Spleen (tissue), 11 donors: Measurements from ENCODE around the gene SCN8A. TPM values are rescaled to one million over a fixed set of nuclear protein-coding genes. Genes with fewer than 3 reads are reported as not detected.

Source experiments
- DNase-seq: peaks from one replicate; pipeline ENCODE4 v3.0.0-alpha.2; 2020
- H3K27ac ChIP-seq, 8 donors: fragments of 200-600 bp; sonication (generic) in 7 of 8; 1 replicate in 4 of 8; 2 replicates in 4 of 8; pipeline versions ENCODE4 v1.5.0 to v1.8.0; 2016 to 2021; ENCODE audit warnings: inconsistent platforms in 4 of 8, mild to moderate bottlenecking in 4 of 8, moderate library complexity in 1 of 8
- H3K27me3 ChIP-seq, 7 donors: fragments of 200-600 bp; sonication (generic) in 6 of 7; replicated peaks in 1 of 7; 1 replicate in 4 of 7; 2 replicates in 3 of 7; pipeline versions ENCODE4 v1.5.0 to v1.8.0; 2016 to 2021; ENCODE audit warnings: inconsistent platforms in 3 of 7, mild to moderate bottlenecking in 1 of 7
- H3K36me3 ChIP-seq, 6 donors: fragments of 200-600 bp; sonication (generic) in 5 of 6; 1 replicate in 4 of 6; 2 replicates in 2 of 6; pipeline versions ENCODE4 v1.5.0 to v1.8.0; 2016 to 2021; ENCODE audit warnings: inconsistent platforms in 2 of 6
- H3K4me1 ChIP-seq, 6 donors: fragments of 200-600 bp; sonication (generic) in 5 of 6; 1 replicate in 3 of 6; 2 replicates in 3 of 6; pipeline versions ENCODE4 v1.5.0 to v1.8.0; 2016 to 2021; ENCODE audit warnings: inconsistent platforms in 3 of 6
- H3K4me3 ChIP-seq, 8 donors: fragments of 200-600 bp; sonication (generic) in 7 of 8; 1 replicate in 4 of 8; 2 replicates in 4 of 8; pipeline versions ENCODE4 v1.5.0 to v1.8.0; 2016 to 2021; ENCODE audit warnings: inconsistent platforms in 4 of 8, mild to moderate bottlenecking in 4 of 8, moderate library complexity in 2 of 8
- H3K9me3 ChIP-seq, 8 donors: fragments of 200-600 bp; sonication (generic) in 7 of 8; 1 replicate in 4 of 8; 2 replicates in 4 of 8; pipeline versions ENCODE4 v1.5.0 to v1.8.0; 2016 to 2021; ENCODE audit warnings: inconsistent platforms in 4 of 8
- CTCF ChIP-seq, 11 experiments: fragments of 200-600 bp in 7 of 11; fragments of 450-650 bp in 4 of 11; sonication (generic) in 4 of 11; IDR thresholded peaks in 8 of 11; conservative IDR thresholded peaks in 3 of 11; 1 replicate in 7 of 11; 2 replicates in 4 of 11; pipeline versions ENCODE4 v1.4.0 to v1.8.0; 2016 to 2021; ENCODE audit warnings: antibody characterized with exemption in 11 of 11, inconsistent platforms in 4 of 11, mild to moderate bottlenecking in 1 of 11
- POLR2A ChIP-seq, 3 donors: fragments of 450-650 bp; IDR thresholded peaks; one replicate each; pipeline ENCODE4 v1.5.1; 2017; ENCODE audit warnings: antibody characterized with exemption in 3 of 3, mild to moderate bottlenecking in 1 of 3
- POLR2AphosphoS5 ChIP-seq, 3 donors: sonication (generic); formaldehyde crosslinking; IDR thresholded peaks; one replicate each; pipeline ENCODE4 v1.5.1; 2017; ENCODE audit warnings: antibody characterized with exemption in 3 of 3
- WGBS, 5 donors: extraction: QIAGEN DNeasy Blood & Tissue Kit in 3 of 5; methylation state at CpG; one replicate each; pipeline versions ENCODE4 v1.1.5 to v1.1.7; 2013 to 2018; 5-methylcytosine and 5-hydroxymethylcytosine counted together
- intact Hi-C: fragments of 100-400 bp; cut with DNase I; formaldehyde crosslinking; loops from one replicate; pipeline ENCODE4 v1.15.0; 2023; ENCODE audit warnings: low total_unique reads
- polyA plus RNA-seq, 3 donors: library from polyadenylated mRNA; stranded (reverse); fragments of 200-250 nt; gene quantifications; one replicate each; pipeline ENCODE4 v1.2.1, GENCODE V29; 2013
- total RNA-seq, 7 donors: library from RNA; depleted of rRNA in 3 of 7; stranded (reverse); fragments of >200 nt in 3 of 7; fragmentation: NEBNext Ultra II Directional in 4 of 7; extraction: Animal tissue kit (Norgen Biotek cat#: 25700) in 4 of 7; gene quantifications; one replicate each; pipeline versions ENCODE4 v1.1.0 to v1.2.1, GENCODE V29; 2016 to 2021
- donor health status: healthy with polysubstance abuse.
- donor health status: DM: no; HTN: no; CAD: no; lungs with moderate emphysema.
- donor health status: DM: no; HTN: no; CAD: no.
- donor health status: Bipolar disorder and iron deficiency.
- donor health status: healthy.
- donor health status: DM: no; HTN: no; CAD: no.
- donor health status: DM: yes; HTN: yes; CAD: no.

SCN8A gene
- total and polyA plus RNA-seq, 10 donors: 0.17 to 4.7 (median 3.0) TPM

GRCh38 chr12:51645961-51646360 is 54.9 kb downstream of the SCN8A start:
- no peaks in the 10 kb centered on the region for H3K27me3 ChIP-seq
- TF ChIP-seq POLR2A (IDR thresholded peaks at IDR 0.05) (no peak), CTCF (IDR thresholded peaks at IDR 0.05 in 8 of 11, conservative IDR thresholded peaks at IDR 0.05 in 3 of 11) (no peak)
- no peaks in the 10 kb centered on the region for H3K4me1 ChIP-seq
- H3K27ac ChIP-seq: no peak overlapping the region
- H3K9me3 ChIP-seq: peaks cover 0 to 23% (median 16%) of the 10 kb centered on the region in 8 donors
- intact Hi-C loops: no loop called here
- 82 to 96% (median 87%) methylated on average over 2 of the region's 2 CpGs for WGBS, 5 donors
- no peak overlapping the region for H3K4me3 ChIP-seq
- no peak for DNase-seq
- no peaks in the 10 kb centered on the region for H3K36me3 ChIP-seq

- TF ChIP-seq CTCF (IDR thresholded peaks at IDR 0.05 in 8 of 11, conservative IDR thresholded peaks at IDR 0.05 in 3 of 11) (no peak), POLR2A (IDR thresholded peaks at IDR 0.05) (no peak), POLR2AphosphoS5 (IDR thresholded peaks at IDR 0.05) (no peak)
- no peaks in the 10 kb centered on the region for H3K27me3 ChIP-seq
- no peaks in the 10 kb centered on the region for H3K4me1 ChIP-seq
- peaks cover 0 to 23% (median 16%) of the 10 kb centered on the region in 8 donors for H3K9me3 ChIP-seq
- intact Hi-C loops: no loop called here
- DNase-seq: no peak
- no peak overlapping the region for H3K27ac ChIP-seq
- WGBS, 5 donors: 89 to 95% (median 90%) methylated on average over 4 of the region's 4 CpGs
- no peaks in the 10 kb centered on the region for H3K36me3 ChIP-seq
- no peak overlapping the region for H3K4me3 ChIP-seq
These were observed 56.6 kb downstream of the SCN8A start for GRCh38 chr12:51647647-51648046.

GRCh38 chr12:51653431-51653830 is 62.4 kb downstream of the SCN8A start:
- intact Hi-C loops: no loop called here
- no peak overlapping the region for H3K4me3 ChIP-seq
- TF ChIP-seq POLR2A (IDR thresholded peaks at IDR 0.05) (no peak), POLR2AphosphoS5 (IDR thresholded peaks at IDR 0.05) (no peak), CTCF (IDR thresholded peaks at IDR 0.05 in 8 of 11, conservative IDR thresholded peaks at IDR 0.05 in 3 of 11) (no peak)

GRCh38 chr12:51661199-51661598 is 70.2 kb downstream of the SCN8A start:
- H3K27me3 ChIP-seq: no peaks in the 10 kb centered on the region
- H3K4me1 ChIP-seq: no peaks in the 10 kb centered on the region
- TF ChIP-seq POLR2A (IDR thresholded peaks at IDR 0.05): no peak
- no peak for TF ChIP-seq POLR2AphosphoS5 (IDR thresholded peaks at IDR 0.05)
- TF ChIP-seq CTCF (IDR thresholded peaks at IDR 0.05 in 8 of 11, conservative IDR thresholded peaks at IDR 0.05 in 3 of 11): no peak
- no peak overlapping the region for H3K4me3 ChIP-seq
- H3K36me3 ChIP-seq: no peaks in the 10 kb centered on the region
- H3K27ac ChIP-seq: no peak overlapping the region
- WGBS, 5 donors: 85 to 99% (median 98%) methylated on average over 3 of the region's 3 CpGs
- no peak for DNase-seq
- intact Hi-C loops: no loop called here
- H3K9me3 ChIP-seq: no peaks in the 10 kb centered on the region

More at GRCh38 chr12:51653431-51653830, 62.4 kb downstream of the SCN8A start:
- no peak for DNase-seq
- peaks cover 0 to 23% (median 16%) of the 10 kb centered on the region in 8 donors for H3K9me3 ChIP-seq
- H3K27ac ChIP-seq: no peak overlapping the region
- no peaks in the 10 kb centered on the region for H3K36me3 ChIP-seq
- H3K27me3 ChIP-seq: no peaks in the 10 kb centered on the region
- no peaks in the 10 kb centered on the region for H3K4me1 ChIP-seq
